GM19324 (cell line): ENCODE data around the gene SUGCT.
"Not testable (repeated sequence)": the region's sequence is repeated elsewhere in the genome, so short reads cannot be mapped to it uniquely, and the experiment has no call there.

Experiments
- ATAC-seq: cut with Tn5 transposase; IDR thresholded peaks from one replicate; pipeline ENCODE4 v1.9.1; 2021; ENCODE audit warnings: mild to moderate bottlenecking, moderate library complexity; ENCODE audit not compliant: unreplicated experiment, low FRiP score

SUGCT gene

DNA sequence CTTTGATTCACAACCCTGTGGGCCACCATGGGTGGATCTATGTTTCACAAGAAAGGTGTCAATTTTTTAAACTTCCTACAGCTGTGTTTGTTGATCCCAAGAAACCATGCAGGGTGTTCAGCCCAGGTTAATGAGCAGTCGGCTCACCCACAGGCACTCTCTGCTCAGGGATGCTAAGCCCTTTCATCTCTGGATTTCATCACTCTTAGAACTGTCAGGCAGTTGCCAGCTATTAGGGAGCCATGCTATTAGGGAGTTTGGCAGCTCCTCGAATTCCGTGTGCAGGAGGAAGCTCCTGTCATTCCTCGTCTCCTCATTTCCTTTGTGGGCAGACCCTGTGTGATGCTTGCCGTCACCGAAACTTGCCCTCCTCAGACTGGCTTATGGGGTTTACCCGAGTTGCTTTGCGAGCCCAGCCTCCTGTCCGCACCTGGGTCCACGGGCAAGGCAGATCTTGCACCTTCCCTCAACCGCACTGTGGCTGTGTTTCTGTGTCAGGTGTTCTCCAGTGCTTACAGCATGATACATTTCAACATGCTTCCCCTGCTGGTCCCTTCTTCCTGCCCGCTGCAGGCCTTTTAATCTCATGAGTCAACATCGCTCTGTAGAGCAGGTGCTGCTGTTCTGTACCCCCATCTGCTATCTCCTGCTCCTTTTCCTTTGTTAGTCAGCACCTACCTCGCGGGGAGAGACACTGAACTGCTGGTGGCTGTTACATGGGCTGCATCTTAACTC is 509.8 kb downstream of the SUGCT start:
- ATAC-seq: no peak

DNA sequence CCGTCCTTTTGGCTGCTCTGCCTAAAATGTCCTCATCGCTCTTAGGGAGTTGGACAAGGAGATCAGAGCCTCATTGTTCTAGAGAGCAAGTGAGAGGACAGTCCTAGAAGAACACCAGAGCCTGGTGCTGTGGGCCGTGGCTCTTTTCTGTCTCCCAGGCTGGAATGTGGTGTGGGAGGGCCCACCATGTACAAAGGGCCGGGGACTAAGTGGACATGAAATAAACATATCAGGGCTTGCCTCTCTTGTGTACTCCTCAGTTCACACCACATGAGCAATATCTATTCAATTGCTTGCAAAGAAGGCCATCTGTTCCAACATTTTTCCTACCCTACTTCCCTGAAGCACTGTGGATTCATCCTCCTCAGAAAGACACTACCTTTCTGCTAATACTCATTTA is 510.4 kb downstream of the SUGCT start:
- no peak for ATAC-seq

GRCh38 chr7:40646717-40647116 is 511.9 kb downstream of the SUGCT start:
- ATAC-seq: no peak

- no peak for ATAC-seq
Observed at GRCh38 chr7:40647719-40648118, 512.9 kb downstream of the SUGCT start.

- no peak for ATAC-seq
Observed at GRCh38 chr7:40649247-40649646, 514.4 kb downstream of the SUGCT start.

DNA sequence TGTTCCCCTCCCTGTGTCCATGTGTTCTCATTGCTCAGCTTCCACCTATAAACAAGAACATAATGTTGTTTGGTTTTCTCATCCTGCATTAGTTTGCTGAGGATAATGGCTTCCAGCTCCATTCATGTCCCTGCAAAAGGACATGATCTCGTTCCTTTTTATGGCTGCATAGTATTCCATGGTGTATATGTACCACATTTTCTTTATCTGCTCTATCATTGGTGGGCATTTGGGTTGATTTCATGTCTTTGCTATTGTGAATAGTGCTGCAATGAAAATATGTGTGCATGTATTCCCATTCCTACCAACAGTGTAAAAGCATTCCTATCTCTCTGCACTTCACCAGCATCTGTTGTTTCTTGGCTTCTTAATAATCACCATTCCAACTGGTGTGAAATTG is 516.1 kb downstream of the SUGCT start:
- not testable (repeated sequence) for ATAC-seq

GRCh38 chr7:40654171-40654570 is 519.4 kb downstream of the SUGCT start:
- no peak for ATAC-seq

- ATAC-seq: no peak
Observed at GRCh38 chr7:40655426-40655825, 520.6 kb downstream of the SUGCT start.

- ATAC-seq: no peak
Observed at GRCh38 chr7:40656349-40656748, 521.5 kb downstream of the SUGCT start.

GRCh38 chr7:40658729-40659128 is 523.9 kb downstream of the SUGCT start:
- ATAC-seq: no peak

DNA sequence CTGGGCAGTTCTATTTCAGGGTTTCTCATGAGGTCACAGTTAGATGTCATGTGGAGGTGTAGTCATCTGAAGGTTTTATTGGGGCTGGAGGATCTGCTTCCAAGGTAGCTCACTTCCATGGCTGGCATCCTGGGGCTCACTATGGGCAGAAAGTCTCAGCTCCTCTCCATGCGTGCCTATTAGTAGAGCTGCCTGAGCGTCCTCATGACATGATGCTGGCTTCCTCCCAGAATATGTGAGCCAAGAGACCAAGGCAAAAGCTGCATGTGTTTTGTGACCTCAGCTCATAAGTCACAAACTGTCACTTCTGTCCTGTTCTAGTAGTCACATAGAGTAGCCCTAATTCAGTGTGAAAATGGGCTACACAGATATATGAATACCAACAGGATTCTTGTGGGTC is 524.4 kb downstream of the SUGCT start:
- no peak for ATAC-seq

DNA sequence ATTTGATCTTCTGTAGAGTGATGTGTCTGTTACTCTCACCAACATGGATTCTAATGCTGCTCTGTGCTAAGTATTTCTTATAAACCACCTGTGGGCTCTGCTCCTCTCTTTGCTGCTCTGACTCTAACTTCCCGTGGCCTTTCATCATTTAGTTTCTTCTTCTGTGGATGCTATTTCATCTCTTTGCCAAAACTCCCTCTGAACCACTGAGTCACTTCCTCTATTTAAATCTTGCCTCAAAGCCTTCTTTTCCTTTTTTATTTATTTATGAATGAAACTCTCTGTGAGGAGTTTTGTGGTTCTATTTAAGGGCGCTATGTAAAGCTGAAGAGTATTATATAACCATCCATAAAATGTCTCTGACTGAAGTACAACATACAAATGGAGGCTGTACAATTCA is 538.5 kb downstream of the SUGCT start:
- no peak for ATAC-seq

- no peak for ATAC-seq
Observed at GRCh38 chr7:40674316-40674715, 539.5 kb downstream of the SUGCT start.

GRCh38 chr7:40675741-40676140 is 540.9 kb downstream of the SUGCT start:
- ATAC-seq: no peak

DNA sequence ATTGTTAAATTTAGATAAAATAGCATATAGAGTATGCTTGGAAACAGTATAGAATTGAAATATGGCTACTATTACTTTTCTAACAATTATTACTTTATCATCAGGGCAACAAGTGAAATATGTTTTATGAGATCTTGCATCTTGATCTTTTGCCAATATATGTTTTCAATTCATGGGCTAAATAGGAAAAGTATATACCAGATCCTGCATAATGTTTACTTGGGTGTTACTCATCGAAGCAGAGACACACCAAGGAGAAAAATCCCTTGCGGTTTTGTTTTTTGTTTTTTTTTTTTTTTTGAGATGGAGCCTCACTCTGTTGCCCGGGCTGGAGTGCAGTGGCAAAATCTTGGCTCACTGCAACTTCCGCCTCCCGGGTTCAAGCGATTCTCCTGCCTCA is 541.4 kb downstream of the SUGCT start:
- ATAC-seq: no peak

- peak; percentile 82 for ATAC-seq
Observed at GRCh38 chr7:40680657-40681056, 545.9 kb downstream of the SUGCT start.

- ATAC-seq: no peak
Observed at GRCh38 chr7:40682696-40683095, 547.9 kb downstream of the SUGCT start.

DNA sequence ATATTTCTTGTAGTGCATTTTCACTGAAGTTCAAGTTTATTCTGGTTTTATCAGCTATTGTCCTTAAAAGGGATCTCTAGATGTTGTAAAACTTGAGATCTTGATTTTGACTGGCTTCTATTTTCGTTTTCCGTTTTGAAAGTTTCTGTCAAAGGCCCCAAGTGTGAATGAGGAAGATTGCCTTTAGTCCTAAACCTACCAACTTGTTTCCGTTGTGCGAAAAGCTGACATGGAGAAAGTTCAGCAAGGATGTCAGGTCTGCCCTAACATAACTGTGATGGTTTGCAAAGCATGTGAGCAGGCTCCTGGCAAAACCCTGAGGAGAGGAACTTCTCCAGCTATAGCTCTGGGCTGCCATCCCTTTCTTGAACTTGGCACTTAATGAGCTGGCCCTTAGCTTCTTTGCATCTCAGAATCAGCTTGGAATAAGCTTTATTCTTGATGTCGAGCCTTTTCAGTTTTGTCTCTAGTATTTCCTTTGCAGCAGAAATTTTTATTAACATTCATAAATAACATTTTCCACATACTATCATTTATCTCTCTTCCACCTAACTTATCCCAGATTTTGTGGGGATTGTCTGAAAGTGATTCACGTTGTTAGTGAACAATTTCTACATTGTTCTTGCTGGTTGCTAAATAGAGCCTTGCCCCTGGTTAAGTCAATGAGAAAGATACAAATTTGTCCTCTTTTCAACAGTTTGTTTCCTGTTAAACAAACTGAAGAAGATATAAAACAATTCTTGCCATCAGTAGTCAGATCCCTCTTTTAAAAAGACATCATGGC is 559.4 kb downstream of the SUGCT start:
- no peak for ATAC-seq

- ATAC-seq: no peak
Observed at GRCh38 chr7:40694991-40695390, 560.2 kb downstream of the SUGCT start.

DNA sequence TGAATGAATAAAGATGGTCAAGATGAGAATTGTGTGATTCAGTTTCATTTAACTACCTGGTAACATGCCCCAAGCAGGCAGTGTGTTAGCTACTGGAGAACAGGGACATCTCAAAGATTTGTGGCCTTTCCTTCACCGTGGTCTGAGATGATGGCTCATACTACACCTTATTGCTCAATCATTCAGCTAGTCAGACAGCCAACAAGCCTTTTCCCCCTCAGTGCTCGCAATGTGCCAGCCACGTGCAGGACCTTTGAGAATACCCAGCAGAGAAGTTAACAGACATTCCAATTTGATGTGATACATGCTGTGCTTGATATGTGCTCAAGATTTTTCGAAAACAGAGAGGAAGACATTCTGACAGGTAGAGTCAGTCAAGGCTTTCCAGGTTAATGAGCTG is 562.8 kb downstream of the SUGCT start:
- ATAC-seq: no peak

GRCh38 chr7:40698214-40698920 is 563.6 kb downstream of the SUGCT start:
- ATAC-seq: no peak

GRCh38 chr7:40698921-40699260 is 564.1 kb downstream of the SUGCT start:
- ATAC-seq: no peak
